ENCODE results near the gene SERINC2.

Gene SERINC2

GRCh38 chr1:31412732-31413404, at the start of gene SERINC2:
Gene SERINC2, plus strand, starts transcription at chr1:31413213. Its CDS starts 53 bp downstream, at chr1:31413266.
- in situ Hi-C loops (cut with MboI; ENCODE audit: low pct_unique_long_range_greater_than_20kb, low sequenced_read_pairs) = no loop called here
- no peak for DNase-seq

DNA sequence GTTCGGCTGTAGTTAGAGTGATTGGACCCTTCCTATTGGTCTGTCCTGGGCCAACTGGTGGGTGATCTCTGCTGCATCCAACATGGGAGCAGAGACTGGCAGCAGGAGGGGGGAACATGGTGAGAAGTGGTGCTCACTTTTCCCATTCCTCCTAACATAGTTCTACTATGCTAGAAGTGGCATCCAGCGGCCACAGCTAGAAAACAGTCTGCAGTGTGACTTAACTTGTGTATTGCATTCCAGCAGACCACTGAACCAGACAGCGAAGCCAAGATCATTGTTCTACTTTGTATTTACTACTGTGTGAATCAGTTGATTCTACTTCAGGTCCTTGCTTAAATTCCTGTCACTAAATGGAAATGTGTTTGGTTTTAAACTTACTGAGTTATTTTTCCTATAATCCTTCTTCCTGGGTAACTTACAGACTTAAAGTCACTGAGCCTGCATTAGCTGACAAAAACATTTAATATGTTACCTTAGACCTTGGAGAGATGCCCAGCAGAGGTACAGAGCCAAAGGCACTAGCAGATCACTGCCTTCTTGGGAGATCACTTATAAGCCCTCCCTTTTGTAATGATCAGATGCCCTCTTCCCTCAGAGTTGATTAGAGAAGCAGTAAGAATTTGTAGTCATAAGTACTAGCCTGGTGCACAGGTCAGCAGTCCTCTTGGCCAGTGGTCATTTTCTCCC, 48.3 kb upstream of the SERINC2 start:
- in situ Hi-C loops (cut with MboI; ENCODE audit: low pct_unique_long_range_greater_than_20kb, low sequenced_read_pairs) = no loop called here
- DNase-seq = no peak

- no peak for DNase-seq
- in situ Hi-C loops (cut with MboI; ENCODE audit: low pct_unique_long_range_greater_than_20kb, low sequenced_read_pairs) = no loop called here
Measured at GRCh38 chr1:31366796-31367195, 46.2 kb upstream of the SERINC2 start.

DNA sequence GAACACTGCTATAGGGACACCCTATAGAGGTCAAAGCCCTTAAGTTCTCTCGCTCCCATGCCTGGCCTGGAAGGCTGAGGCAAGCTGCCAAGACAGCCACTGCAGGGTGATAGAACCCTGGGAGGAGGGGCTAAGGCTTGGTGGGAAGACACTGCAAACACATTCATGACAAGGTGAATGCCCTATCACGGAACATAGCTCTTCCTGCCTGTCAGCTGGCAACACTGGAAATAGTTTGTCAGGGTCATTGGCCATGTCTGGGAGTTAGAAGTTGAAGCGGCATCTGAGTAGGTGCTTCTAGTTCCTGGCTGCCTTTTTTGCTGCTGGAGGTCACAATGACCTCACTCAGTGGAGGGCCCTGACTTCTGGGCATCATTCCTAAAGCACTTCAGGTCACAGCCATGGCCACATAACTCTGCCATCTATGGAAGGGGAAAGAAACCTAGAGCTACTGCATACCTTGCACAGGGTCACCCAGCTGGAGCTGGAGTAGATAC, 44.4 kb upstream of the SERINC2 start:
- in situ Hi-C loops (cut with MboI; ENCODE audit: low pct_unique_long_range_greater_than_20kb, low sequenced_read_pairs) = no loop called here
- DNase-seq = no peak

- in situ Hi-C loops (cut with MboI; ENCODE audit: low pct_unique_long_range_greater_than_20kb, low sequenced_read_pairs) = no loop called here
- DNase-seq = no peak
Measured at GRCh38 chr1:31370021-31370420, 43.0 kb upstream of the SERINC2 start.

GRCh38 chr1:31370565-31370964, 42.4 kb upstream of the SERINC2 start:
- no peak for DNase-seq
- in situ Hi-C loops (cut with MboI; ENCODE audit: low pct_unique_long_range_greater_than_20kb, low sequenced_read_pairs) = no loop called here

DNA sequence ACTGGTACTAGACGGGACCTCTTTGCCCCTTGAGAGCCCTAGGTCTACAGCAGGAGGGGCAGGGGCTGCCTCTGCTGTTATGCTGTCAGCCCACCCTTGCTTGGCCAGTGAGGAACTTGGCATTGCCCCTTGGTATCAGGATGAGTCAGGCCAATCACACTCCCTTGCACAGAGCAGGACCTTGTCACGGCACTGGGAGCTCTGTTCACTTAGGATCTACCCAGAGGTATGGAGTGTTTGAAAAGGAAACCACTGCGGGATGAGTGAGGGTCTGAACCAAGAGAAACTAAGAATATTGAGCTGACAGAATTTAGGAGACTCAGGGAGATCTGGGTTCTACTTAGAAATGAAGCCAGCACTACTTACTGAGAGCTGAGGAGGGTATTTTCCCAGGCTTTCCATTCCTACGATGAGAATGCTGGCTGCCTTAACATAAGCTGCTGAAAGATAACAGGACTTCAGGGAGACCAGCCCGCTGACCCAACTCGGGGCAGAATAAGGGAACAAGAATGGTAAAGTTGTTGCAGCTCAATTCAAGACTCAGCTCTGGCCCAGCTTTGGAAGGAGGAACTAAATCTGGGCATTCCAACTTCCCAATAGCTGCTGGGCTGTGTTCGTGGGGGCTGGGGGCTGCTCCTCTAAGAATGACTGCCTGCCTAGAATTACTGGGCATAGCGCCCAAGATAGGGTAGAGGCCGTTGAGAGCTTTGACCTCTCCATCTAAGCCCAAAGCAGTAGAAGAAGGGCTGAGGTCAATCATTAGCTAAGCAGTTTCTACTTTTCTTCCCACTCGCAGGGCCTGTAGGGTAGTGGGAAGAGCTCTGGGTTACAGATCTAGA, 41.7 kb upstream of the SERINC2 start:
- in situ Hi-C loops (cut with MboI; ENCODE audit: low pct_unique_long_range_greater_than_20kb, low sequenced_read_pairs) = no loop called here
- DNase-seq = peak; percentile 26

DNA sequence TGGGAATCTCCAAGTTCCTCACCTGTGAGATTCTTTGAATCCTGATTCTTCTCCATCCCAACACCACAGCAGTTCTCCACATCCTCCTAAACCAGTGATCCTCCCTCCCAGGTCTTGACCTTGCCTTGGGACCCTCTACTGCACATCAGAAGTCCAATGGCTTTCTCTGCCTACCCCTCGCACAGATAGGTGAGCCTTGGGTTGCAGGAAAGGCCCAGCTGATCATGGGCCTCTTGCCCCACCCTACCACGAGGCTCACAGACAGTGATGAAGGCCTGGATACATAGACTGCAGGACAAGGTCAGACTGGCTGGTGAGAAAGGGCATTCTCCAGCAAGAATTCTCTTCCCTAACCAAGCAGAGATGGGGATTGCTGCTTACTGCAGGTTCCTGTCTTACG, 41.0 kb upstream of the SERINC2 start:
- no peak for DNase-seq
- in situ Hi-C loops (cut with MboI; ENCODE audit: low pct_unique_long_range_greater_than_20kb, low sequenced_read_pairs) = no loop called here

- in situ Hi-C loops (cut with MboI; ENCODE audit: low pct_unique_long_range_greater_than_20kb, low sequenced_read_pairs) = no loop called here
- DNase-seq = no peak
Measured at GRCh38 chr1:31372751-31373055, 40.3 kb upstream of the SERINC2 start.

- peak; percentile 56 for DNase-seq
- in situ Hi-C loops (cut with MboI; ENCODE audit: low pct_unique_long_range_greater_than_20kb, low sequenced_read_pairs) = no loop called here
Measured at GRCh38 chr1:31373056-31373896, 39.7 kb upstream of the SERINC2 start, which contains the start of gene FABP3. Gene FABP3, minus strand, starts transcription at chr1:31373076. Its CDS starts 62 bp downstream, at chr1:31373014.

DNA sequence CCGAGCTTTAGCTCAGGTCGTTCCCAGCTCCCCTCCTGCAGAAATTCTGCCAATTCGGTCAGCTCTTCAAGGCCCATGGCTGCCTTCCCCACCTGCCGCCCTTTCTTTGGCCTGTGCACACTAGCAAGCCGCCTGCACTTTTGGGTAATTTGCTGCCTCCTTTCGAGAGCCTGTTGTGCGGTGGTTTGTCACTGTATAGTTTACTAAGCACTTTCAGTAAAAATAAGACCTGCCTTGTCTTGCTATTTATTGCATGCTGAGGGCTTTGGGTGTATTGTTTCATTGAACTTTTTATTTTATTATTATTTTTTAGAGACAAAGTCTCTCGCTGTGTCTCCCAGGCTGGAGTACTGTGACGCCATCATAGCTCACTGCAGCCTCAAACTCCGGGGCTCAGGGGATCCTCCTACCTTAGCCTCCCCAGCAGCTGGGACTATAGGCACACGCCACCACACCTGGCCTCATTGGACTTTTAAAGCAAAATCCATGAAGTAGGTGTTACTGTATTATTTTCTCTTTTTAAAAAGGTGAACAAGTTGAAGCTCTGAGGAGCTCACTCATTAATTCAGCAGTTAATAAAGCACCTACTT, 39.0 kb upstream of the SERINC2 start:
- in situ Hi-C loops (cut with MboI; ENCODE audit: low pct_unique_long_range_greater_than_20kb, low sequenced_read_pairs) = no loop called here
- DNase-seq = no peak

GRCh38 chr1:31374511-31375196, 38.4 kb upstream of the SERINC2 start:
- DNase-seq = no peak
- in situ Hi-C loops (cut with MboI; ENCODE audit: low pct_unique_long_range_greater_than_20kb, low sequenced_read_pairs) = no loop called here

DNA sequence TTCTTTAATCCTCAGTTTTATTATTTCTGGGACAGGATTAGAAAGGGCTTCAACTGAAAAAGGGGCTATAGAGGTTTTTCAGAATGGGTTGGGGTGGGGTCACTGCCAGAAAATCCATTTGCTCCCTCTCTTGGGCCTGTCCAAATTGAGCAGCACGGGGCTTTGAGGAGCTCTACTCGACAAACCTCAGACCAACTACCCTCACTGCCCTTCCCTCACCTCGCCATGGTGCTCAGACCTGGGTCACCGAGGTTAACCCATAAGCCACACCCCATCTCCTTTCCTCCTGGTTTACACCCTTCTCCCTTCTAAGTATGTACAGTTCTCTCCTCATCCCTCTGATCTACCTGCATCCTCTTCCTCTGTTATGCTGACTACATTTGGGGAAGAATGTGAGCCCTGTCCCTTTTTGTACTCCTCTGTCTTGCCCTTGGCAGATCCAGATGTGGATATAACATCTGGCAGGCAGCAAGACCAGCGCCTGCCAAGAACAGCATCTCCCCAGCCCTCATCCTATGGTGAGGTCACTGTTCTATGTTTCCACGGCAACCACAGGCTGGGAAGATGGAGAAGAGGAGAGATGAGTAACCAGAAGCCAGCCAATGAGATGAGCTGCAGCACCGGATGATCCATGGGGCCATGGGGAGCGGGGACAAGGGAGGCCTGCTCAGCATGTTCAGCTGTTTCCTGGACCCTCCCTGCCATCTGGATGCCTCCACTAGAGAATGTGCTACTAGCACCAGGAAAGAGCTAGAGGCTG, 36.5 kb upstream of the SERINC2 start:
- peak; percentile 18 for DNase-seq
- in situ Hi-C loops (cut with MboI; ENCODE audit: low pct_unique_long_range_greater_than_20kb, low sequenced_read_pairs) = no loop called here

GRCh38 chr1:31377364-31377863, 35.6 kb upstream of the SERINC2 start:
- DNase-seq = no peak
- in situ Hi-C loops (cut with MboI; ENCODE audit: low pct_unique_long_range_greater_than_20kb, low sequenced_read_pairs) = no loop called here

GRCh38 chr1:31378001-31378400, 35.0 kb upstream of the SERINC2 start:
- no peak for DNase-seq
- in situ Hi-C loops (cut with MboI; ENCODE audit: low pct_unique_long_range_greater_than_20kb, low sequenced_read_pairs) = no loop called here

DNA sequence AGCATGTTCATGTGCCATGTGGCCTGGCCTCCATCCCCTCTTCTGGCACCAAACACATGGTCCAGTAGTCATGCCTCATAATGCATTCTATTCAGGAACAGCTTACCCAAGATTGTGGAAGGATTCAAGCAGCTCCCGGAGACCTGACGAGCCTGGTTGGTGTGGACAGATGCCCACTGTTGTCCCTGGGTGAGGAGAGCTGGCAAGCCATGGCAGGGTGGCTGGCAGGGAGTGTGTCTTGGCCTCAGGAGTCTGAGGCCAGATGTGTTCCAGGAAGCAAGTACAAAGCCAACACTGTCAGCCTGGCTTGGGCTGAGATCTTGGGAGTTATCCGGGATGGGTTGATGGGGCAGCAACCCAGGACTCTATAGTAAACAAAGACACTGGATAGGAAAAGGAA, 32.8 kb upstream of the SERINC2 start:
- in situ Hi-C loops (cut with MboI; ENCODE audit: low pct_unique_long_range_greater_than_20kb, low sequenced_read_pairs) = no loop called here
- no peak for DNase-seq

All from KBM-7 (cell line).